Stomach (tissue), 9 donors: Measurements from ENCODE around the gene STPG2. TPM values are rescaled to one million over a fixed set of nuclear protein-coding genes. Genes with fewer than 3 reads are reported as not detected.

Source experiments
- DNase-seq, 2 donors: peaks; one replicate each; pipeline versions ENCODE4 v3.0.0 to v3.0.0-alpha.2; 2013 to 2019
- H3K27ac ChIP-seq, 5 donors: fragments of 200-600 bp in 4 of 5; sonication (generic) in 4 of 5; one replicate each; pipeline ENCODE4 v1.5.1; 2013 to 2019; ENCODE audit warnings: mild to moderate bottlenecking in 1 of 5, moderate library complexity in 1 of 5
- H3K27me3 ChIP-seq, 3 donors: fragments of 200-600 bp; sonication (generic); one replicate each; pipeline ENCODE4 v1.5.1; 2017 to 2019; ENCODE audit warnings: mixed run types in 1 of 3
- H3K36me3 ChIP-seq, 4 donors: fragments of 200-600 bp; sonication (generic); 1 replicate in 3 of 4; 2 replicates in 1 of 4; pipeline ENCODE4 v1.5.1; 2016 to 2019
- H3K4me1 ChIP-seq, 4 donors: fragments of 200-600 bp; sonication (generic); one replicate each; pipeline ENCODE4 v1.5.1; 2016 to 2019
- H3K4me3 ChIP-seq, 4 donors: fragments of 200-600 bp; sonication (generic) in 3 of 4; one replicate each; pipeline ENCODE4 v1.5.1; 2016 to 2019; ENCODE audit warnings: mild to moderate bottlenecking in 1 of 4
- H3K9me3 ChIP-seq, 4 donors: fragments of 200-600 bp; sonication (generic); one replicate each; pipeline ENCODE4 v1.5.1; 2016 to 2019
- EP300 ChIP-seq: sonication (generic); formaldehyde crosslinking; IDR thresholded peaks from one replicate; pipeline ENCODE4 v1.6.1; 2017; ENCODE audit warnings: antibody characterized with exemption
- POLR2A ChIP-seq, 4 donors: fragments of 450-650 bp; IDR thresholded peaks; one replicate each; pipeline ENCODE4 v1.6.1; 2016; ENCODE audit warnings: antibody characterized with exemption in 4 of 4, control low read depth in 2 of 4, mild to moderate bottlenecking in 1 of 4, moderate library complexity in 1 of 4
- POLR2AphosphoS5 ChIP-seq, 3 donors: sonication (generic); formaldehyde crosslinking; IDR thresholded peaks; one replicate each; pipeline ENCODE4 v1.6.1; 2016; ENCODE audit warnings: antibody characterized with exemption in 3 of 3
- WGBS, 5 donors: extraction: QIAGEN DNeasy Blood & Tissue Kit in 3 of 5; methylation state at CpG; one replicate each; pipeline versions ENCODE4 v1.1.5 to v1.1.7; 2013 to 2018; 5-methylcytosine and 5-hydroxymethylcytosine counted together
- intact Hi-C: fragments of 100-400 bp; cut with DNase I; formaldehyde crosslinking; loops from one replicate; pipeline ENCODE4 v1.15.1; 2023; ENCODE audit warnings: low total_unique reads
- polyA plus RNA-seq, 3 donors: library from polyadenylated mRNA; stranded (reverse); fragments of 200-250 nt; gene quantifications; one replicate each; pipeline ENCODE4 v1.2.3, GENCODE V29; 2013
- total RNA-seq, 5 donors: library from RNA; depleted of rRNA; stranded (reverse); fragments of >200 nt; gene quantifications; one replicate each; pipeline versions ENCODE4 v1.1.0 to v1.2.3, GENCODE V29; 2014 to 2016
- TF ChIP-seq, protein P1 (sequence below), 7 experiments: fragments of 450-650 bp in 4 of 7; fragments of 200-600 bp in 3 of 7; sonication (generic) in 3 of 7; IDR thresholded peaks; one replicate each; pipeline ENCODE4 v1.5.1; 2016 to 2019; ENCODE audit warnings: antibody characterized with exemption in 7 of 7, control low read depth in 2 of 7, mild to moderate bottlenecking in 1 of 7
- donor health status: healthy with polysubstance abuse.
- donor health status: Bipolar disorder and iron deficiency.
- donor health status: healthy.

The STPG2 gene
- total and polyA plus RNA-seq, 8 donors: 0.05 to 0.89 (median 0.49) TPM; not detected in 4

DNA sequence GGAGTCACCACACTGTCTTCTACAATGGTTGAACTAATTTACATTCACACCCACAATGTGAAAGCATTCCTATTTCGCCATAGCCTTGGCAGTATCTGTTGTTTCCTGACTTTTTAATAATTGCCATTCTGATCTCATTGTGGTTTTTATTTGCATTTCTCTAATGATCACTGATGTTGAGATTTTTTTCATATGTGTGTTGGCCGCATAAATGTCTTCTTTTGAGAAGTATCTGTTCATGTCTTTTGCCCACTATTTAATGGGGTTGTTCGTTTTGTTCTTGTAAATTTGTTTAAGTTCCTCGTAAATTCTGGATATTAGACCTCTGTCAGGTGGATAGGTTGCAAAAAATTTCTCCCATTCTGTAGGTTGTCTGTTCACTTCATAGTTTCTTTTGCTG is 519.1 kb downstream of the STPG2 start:
- intact Hi-C loops: no loop called here
- Histone ChIP-seq H3K27ac (no peak overlapping the region), H3K4me3 (no peak overlapping the region), H3K36me3 (no peaks in the 10 kb centered on the region), H3K9me3 (peaks cover 0 to 27% (median 9%) of the 10 kb centered on the region in 4 donors), H3K27me3 (no peaks in the 10 kb centered on the region), H3K4me1 (no peaks in the 10 kb centered on the region)
- WGBS, 5 donors: 72 to 93% (median 91%) methylated on average over 4 of the region's 4 CpGs
- TF ChIP-seq POLR2AphosphoS5 (IDR thresholded peaks at IDR 0.05): no peak
- TF ChIP-seq, protein P1, sequence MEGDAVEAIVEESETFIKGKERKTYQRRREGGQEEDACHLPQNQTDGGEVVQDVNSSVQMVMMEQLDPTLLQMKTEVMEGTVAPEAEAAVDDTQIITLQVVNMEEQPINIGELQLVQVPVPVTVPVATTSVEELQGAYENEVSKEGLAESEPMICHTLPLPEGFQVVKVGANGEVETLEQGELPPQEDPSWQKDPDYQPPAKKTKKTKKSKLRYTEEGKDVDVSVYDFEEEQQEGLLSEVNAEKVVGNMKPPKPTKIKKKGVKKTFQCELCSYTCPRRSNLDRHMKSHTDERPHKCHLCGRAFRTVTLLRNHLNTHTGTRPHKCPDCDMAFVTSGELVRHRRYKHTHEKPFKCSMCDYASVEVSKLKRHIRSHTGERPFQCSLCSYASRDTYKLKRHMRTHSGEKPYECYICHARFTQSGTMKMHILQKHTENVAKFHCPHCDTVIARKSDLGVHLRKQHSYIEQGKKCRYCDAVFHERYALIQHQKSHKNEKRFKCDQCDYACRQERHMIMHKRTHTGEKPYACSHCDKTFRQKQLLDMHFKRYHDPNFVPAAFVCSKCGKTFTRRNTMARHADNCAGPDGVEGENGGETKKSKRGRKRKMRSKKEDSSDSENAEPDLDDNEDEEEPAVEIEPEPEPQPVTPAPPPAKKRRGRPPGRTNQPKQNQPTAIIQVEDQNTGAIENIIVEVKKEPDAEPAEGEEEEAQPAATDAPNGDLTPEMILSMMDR (IDR thresholded peaks at IDR 0.05): no peak
- no peak for TF ChIP-seq POLR2A (IDR thresholded peaks at IDR 0.05)
- TF ChIP-seq EP300: no peak
- DNase-seq: no peak

DNA sequence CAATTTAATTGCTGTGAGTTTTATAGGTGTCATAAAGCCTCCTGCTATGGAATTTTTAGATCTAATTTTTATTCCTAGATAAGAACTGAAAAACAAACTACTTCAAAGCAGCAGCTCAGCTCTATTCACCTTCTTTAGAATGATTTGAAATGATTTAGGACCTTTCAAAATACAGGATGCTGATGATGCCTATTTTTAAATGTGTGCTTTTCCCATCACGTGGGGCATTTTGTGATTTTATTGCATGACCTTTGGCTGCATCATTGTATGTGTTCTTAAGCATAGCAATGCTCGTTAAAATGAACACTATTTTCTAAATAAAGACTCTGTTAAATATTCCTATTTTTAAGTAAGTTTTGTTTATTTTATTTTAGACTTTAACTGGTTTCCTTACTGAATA is 537.3 kb downstream of the STPG2 start:
- DNase-seq: peak in 1 of 2 donors; percentile 9
- Histone ChIP-seq H3K27me3 (no peaks in the 10 kb centered on the region), H3K4me3 (no peak overlapping the region), H3K4me1 (no peaks in the 10 kb centered on the region), H3K9me3 (no peaks in the 10 kb centered on the region), H3K36me3 (no peaks in the 10 kb centered on the region), H3K27ac (no peak overlapping the region)
- WGBS, 5 donors: 13 to 20% (median 16%) methylated on average over 2 of the region's 2 CpGs
- TF ChIP-seq, protein P1 (IDR thresholded peaks at IDR 0.05): no peak
- TF ChIP-seq EP300 (no peak), POLR2AphosphoS5 (IDR thresholded peaks at IDR 0.05) (no peak), POLR2A (IDR thresholded peaks at IDR 0.05) (no peak)
- intact Hi-C loops: no loop called here

DNA sequence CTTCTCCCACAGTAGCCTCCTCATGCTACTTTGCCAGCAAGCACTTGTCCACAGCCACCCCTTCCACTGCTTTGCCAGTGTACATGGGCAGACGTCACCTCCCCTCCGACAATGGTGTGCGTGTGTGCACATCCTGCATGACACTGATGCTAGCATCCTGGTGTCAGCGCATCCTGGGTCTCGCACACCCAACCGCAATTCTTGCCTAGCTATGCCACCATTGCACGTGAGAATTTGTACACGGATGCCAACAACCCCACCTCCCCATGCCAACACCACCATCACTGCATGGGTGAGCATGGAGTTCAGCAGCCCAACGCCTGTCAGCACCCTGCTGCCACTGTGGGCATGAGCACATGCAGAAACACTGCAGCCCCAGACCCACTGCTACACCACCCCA is 550.0 kb downstream of the STPG2 start:
- H3K36me3 ChIP-seq: no peaks in the 10 kb centered on the region
- no peaks in the 10 kb centered on the region for H3K27me3 ChIP-seq
- intact Hi-C loops: no loop called here
- WGBS, 5 donors: 91 to 95% (median 94%) methylated on average over 5 to 9 of the region's 9 CpGs
- no peaks in the 10 kb centered on the region for H3K4me1 ChIP-seq
- peaks cover 0 to 23% (median 9%) of the 10 kb centered on the region in 4 donors for H3K9me3 ChIP-seq
- no peak overlapping the region for H3K27ac ChIP-seq
- TF ChIP-seq POLR2A (IDR thresholded peaks at IDR 0.05) (no peak), POLR2AphosphoS5 (IDR thresholded peaks at IDR 0.05) (no peak), EP300 (no peak)
- TF ChIP-seq, protein P1 (IDR thresholded peaks at IDR 0.05): no peak
- no peak for DNase-seq
- H3K4me3 ChIP-seq: no peak overlapping the region

DNA sequence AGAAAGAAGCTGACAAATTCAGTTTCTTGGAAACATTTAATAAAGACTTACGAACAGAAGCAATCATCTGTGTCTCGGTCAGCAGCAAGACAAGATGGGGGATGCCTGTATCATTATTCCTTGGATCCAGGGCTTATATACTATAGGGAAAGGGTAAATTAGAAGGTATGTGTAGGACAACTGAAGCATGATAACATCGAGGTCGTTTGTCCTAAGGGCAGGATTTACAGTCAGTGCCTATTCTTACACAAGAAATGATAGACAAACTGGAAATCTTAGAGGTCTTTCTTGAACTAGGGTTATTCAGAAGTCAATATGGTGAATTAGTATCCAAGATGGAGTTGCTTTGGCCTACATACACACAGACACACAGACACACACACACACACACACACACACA is 553.0 kb downstream of the STPG2 start:
- no peaks in the 10 kb centered on the region for H3K27me3 ChIP-seq
- no peak for DNase-seq
- intact Hi-C loops: no loop called here
- H3K36me3 ChIP-seq: no peaks in the 10 kb centered on the region
- WGBS, 5 donors: 74 to 86% (median 77%) methylated on average over 4 of the region's 4 CpGs
- no peak overlapping the region for H3K27ac ChIP-seq
- H3K9me3 ChIP-seq: peaks cover 0 to 18% (median 7%) of the 10 kb centered on the region in 4 donors
- no peak overlapping the region for H3K4me3 ChIP-seq
- H3K4me1 ChIP-seq: no peaks in the 10 kb centered on the region
- no peak for TF ChIP-seq POLR2A (IDR thresholded peaks at IDR 0.05)
- TF ChIP-seq POLR2AphosphoS5 (IDR thresholded peaks at IDR 0.05): no peak
- no peak for TF ChIP-seq EP300
- TF ChIP-seq, protein P1 (IDR thresholded peaks at IDR 0.05): no peak
